Smooth muscle cell (in vitro differentiated cells): ENCODE results near the gene CYP26B1. TPM values are rescaled to one million over a fixed set of nuclear protein-coding genes. Genes with fewer than 3 reads are reported as not detected.

Experiments used
- DNase-seq: peaks from one replicate; lab custom pipeline; 2025; ENCODE audit not compliant: unreplicated experiment; lab: John Stamatoyannopoulos, UW
- H2AFZ ChIP-seq: fragments of 200-600 bp; sonication (generic); 2 replicates; pipeline ENCODE4 v1.6.0; 2016; ENCODE audit warnings: antibody characterized with exemption, low read depth, mild to moderate bottlenecking
- H3F3A ChIP-seq: fragments of 200-600 bp; sonication (generic); 2 replicates; pipeline ENCODE4 v1.6.0; 2017; ENCODE audit warnings: antibody characterized with exemption, low read depth
- H3K27ac ChIP-seq: fragments of 200-600 bp; sonication (generic); 2 replicates; pipeline ENCODE4 v1.5.1; 2016; ENCODE audit warnings: low read depth, mild to moderate bottlenecking
- H3K27me3 ChIP-seq: fragments of 200-600 bp; sonication (generic); 2 replicates; pipeline ENCODE4 v1.6.1; 2016; ENCODE audit warnings: low read depth, mild to moderate bottlenecking
- H3K36me3 ChIP-seq: fragments of 200-600 bp; sonication (generic); 2 replicates; pipeline ENCODE4 v1.5.1; 2016; ENCODE audit warnings: low read depth
- H3K4me1 ChIP-seq: fragments of 200-600 bp; sonication (generic); 2 replicates; pipeline ENCODE4 v1.5.1; 2016; ENCODE audit warnings: low read depth
- H3K4me2 ChIP-seq: fragments of 200-600 bp; sonication (generic); 2 replicates; pipeline ENCODE4 v1.6.0; 2016; ENCODE audit warnings: mild to moderate bottlenecking
- H3K4me3 ChIP-seq: fragments of 200-600 bp; sonication (generic); 2 replicates; pipeline ENCODE4 v1.5.1; 2016; ENCODE audit warnings: mild to moderate bottlenecking
- H3K79me2 ChIP-seq: fragments of 200-600 bp; sonication (generic); 2 replicates; pipeline ENCODE4 v1.6.0; 2016; ENCODE audit warnings: low read depth, mild to moderate bottlenecking
- H3K9ac ChIP-seq: fragments of 200-600 bp; sonication (generic); 2 replicates; pipeline ENCODE4 v1.6.0; 2016; ENCODE audit warnings: low read depth
- H3K9me3 ChIP-seq: fragments of 200-600 bp; sonication (generic); replicated peaks from 2 replicates; pipeline ENCODE4 v1.5.1; 2016; ENCODE audit warnings: low read depth
- H4K20me1 ChIP-seq: fragments of 200-600 bp; sonication (generic); 2 replicates; pipeline ENCODE4 v1.6.0; 2016; ENCODE audit warnings: low read depth
- WGBS: methylation state at CpG from one replicate; pipeline ENCODE4 v1.1.7; 2016; ENCODE audit warnings: low lambda C conversion rate; 5-methylcytosine and 5-hydroxymethylcytosine counted together
- polyA plus RNA-seq: library from polyadenylated mRNA; unstranded; fragments of >200 nt; fragmentation: Nextera tagmentation; extraction: Ambion mirVana; gene quantifications from 2 replicates; pipeline ENCODE4 v1.2.1, GENCODE V29; 2016
- total RNA-seq: library from RNA; depleted of rRNA; stranded (reverse); fragments of >200 nt; gene quantifications from 2 replicates; pipeline ENCODE4 v1.2.3, GENCODE V29; 2014
- TF ChIP-seq, protein P1 (sequence below): fragments of 200-600 bp; sonication (generic); IDR thresholded peaks from 2 replicates; pipeline ENCODE4 v1.5.1; 2017; ENCODE audit warnings: borderline replicate concordance, mild to moderate bottlenecking, antibody characterized with exemption; ENCODE audit not compliant: insufficient read depth, poor library complexity, severe bottlenecking

CYP26B1 gene
- total and polyA plus RNA-seq, 2 experiments from 2014 or later, result 0.48 to 1.1 TPM

DNA sequence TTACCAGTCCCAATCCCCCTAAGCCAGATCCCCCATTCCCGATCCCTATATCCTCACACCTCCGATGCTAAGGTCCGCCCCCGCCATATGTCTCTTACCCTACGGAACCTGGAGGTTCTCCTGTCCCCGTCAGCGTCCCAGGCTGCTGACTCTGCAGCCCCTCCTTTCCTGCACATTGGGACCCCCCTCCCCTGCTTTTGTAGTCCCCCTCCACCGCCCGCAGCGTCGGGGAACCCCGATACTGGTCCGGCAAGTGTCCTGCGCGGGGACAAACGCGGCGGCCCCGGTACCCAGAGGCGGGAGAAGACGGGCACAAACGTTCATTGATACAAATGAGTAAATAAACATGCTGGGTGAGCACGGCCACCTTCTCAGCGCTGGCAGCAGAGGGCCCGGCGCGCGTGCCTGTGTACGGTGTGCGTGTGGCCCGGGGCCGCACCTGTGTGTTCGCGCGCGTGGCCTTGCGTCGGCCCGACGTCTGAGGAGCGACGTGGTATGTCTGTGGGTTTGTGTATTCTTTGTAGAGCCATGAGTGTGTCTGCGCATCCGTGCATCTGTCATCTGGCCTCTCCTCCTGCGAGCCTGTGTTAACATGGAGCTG is 2.0 kb upstream of the CYP26B1 start:
- Histone ChIP-seq H3K9ac (no peak overlapping the region), H3K27me3 (peaks cover 73% of the 10 kb centered on the region)
- 7% methylated on average over 45 of the region's 45 CpGs for WGBS

DNA sequence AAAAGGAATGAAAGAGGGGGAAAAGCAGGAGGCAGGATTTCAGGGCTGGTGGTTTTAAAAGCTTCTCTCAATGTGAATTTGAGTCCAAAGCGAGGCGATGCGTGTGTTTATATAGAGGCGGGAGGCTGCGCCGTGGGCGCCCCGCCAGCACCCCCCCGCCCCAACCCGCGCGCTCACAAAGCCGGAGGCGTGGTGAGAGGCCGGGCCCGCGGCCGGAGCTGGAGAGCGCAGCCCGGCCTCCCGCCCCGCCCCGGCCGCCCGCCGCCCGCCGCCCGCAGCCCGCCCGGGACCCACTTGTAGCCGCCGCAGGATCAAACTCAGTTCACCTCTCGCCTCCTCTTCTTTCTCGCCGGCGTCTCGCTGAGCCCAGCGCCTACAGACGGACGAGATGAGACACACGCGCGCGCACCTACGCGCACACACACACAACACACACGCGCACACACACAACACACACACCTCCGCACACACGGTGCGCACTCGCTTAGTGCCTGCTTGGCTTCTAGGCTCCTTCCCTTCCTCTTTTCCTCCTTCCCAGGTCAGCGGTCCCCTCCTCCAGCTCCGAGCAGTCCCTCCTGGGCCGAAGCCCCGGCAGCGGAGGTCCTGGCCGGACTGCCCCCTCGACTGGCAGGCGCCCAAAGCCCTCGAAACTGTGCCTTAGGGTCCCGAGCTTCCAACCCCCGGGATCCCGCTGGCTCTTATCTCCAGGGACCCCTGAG is 1.3 kb upstream of the CYP26B1 start:
- Histone ChIP-seq H3K9ac (no peak overlapping the region), H3K27ac (no peak overlapping the region), H3K27me3 (peaks cover 79% of the 10 kb centered on the region)

More for the DNA sequence above, 2.0 kb upstream of the CYP26B1 start:
- Histone ChIP-seq H3F3A (no peaks in the 10 kb centered on the region), H3K9me3 (no peaks in the 10 kb centered on the region), H4K20me1 (no peaks in the 10 kb centered on the region), H3K4me2 (peak overlapping the region; percentile 91), H3K36me3 (no peaks in the 10 kb centered on the region), H3K27ac (no peak overlapping the region), H3K4me1 (peaks cover 42% of the 10 kb centered on the region), H3K4me3 (peak overlapping the region; percentile 54), H2AFZ (no peak overlapping the region), H3K79me2 (no peaks in the 10 kb centered on the region)
- DNase-seq, result no peak
- TF ChIP-seq, protein P1, sequence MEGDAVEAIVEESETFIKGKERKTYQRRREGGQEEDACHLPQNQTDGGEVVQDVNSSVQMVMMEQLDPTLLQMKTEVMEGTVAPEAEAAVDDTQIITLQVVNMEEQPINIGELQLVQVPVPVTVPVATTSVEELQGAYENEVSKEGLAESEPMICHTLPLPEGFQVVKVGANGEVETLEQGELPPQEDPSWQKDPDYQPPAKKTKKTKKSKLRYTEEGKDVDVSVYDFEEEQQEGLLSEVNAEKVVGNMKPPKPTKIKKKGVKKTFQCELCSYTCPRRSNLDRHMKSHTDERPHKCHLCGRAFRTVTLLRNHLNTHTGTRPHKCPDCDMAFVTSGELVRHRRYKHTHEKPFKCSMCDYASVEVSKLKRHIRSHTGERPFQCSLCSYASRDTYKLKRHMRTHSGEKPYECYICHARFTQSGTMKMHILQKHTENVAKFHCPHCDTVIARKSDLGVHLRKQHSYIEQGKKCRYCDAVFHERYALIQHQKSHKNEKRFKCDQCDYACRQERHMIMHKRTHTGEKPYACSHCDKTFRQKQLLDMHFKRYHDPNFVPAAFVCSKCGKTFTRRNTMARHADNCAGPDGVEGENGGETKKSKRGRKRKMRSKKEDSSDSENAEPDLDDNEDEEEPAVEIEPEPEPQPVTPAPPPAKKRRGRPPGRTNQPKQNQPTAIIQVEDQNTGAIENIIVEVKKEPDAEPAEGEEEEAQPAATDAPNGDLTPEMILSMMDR, result no peak

DNA sequence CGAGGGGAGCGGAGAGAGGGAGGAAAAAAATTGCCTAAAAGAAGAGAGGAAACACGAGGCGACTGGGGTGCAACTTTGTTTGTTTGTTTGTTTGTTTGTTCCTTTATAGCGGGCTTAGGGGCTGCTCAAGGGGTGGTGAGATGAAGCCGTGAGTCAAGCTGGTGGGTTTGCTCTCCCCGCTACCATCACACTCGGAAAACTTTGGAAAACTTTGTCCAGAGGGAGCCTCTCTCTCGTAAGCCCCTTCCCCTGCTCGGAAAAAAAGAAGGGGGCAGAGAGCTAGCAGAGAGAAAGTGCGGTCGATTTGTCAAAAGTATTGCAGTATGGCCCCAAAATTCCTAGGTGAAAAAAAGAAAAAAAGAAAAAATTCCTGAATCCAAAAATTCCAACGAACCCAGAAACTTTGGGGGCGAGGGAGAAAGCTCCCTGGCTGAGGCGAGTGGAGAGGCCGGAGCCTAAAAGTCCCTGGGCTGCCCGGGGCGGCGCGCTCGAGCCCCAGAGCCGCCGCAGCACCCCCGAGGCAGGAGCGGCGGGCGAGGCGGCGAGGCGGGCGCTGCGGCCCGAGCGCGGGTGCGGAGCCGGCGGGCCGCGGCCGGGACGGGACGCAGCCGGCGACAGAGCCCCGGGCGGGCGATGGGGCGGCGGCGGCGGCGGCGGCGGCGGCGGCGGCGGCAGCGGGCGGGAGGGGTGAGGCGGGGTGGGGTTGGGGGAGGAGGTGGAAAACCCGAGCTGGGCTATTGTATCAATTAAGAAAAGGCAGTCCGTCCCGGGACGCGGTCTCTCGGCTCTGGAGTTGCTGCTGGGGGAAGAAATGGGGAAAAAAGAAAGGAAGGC is 558 bp upstream of the CYP26B1 start:
- Histone ChIP-seq H2AFZ (no peak overlapping the region), H3K4me3 (peak overlapping the region; percentile 54), H3K9me3 (no peaks in the 10 kb centered on the region), H3F3A (no peaks in the 10 kb centered on the region), H3K9ac (no peak overlapping the region), H3K4me1 (peaks cover 53% of the 10 kb centered on the region), H4K20me1 (no peaks in the 10 kb centered on the region), H3K27me3 (peaks cover 85% of the 10 kb centered on the region), H3K79me2 (no peaks in the 10 kb centered on the region), H3K4me2 (peak overlapping the region; percentile 91), H3K36me3 (no peaks in the 10 kb centered on the region), H3K27ac (no peak overlapping the region)
- DNase-seq, result no peak
- WGBS, result 2% methylated on average over 64 of the region's 68 CpGs
- TF ChIP-seq, protein P1, result no peak

More for the DNA sequence above, 1.3 kb upstream of the CYP26B1 start:
- H3K79me2 ChIP-seq, result no peaks in the 10 kb centered on the region
- no peaks in the 10 kb centered on the region for H3F3A ChIP-seq
- no peaks in the 10 kb centered on the region for H3K36me3 ChIP-seq
- no peak for DNase-seq
- TF ChIP-seq, protein P1, result no peak
- H3K4me3 ChIP-seq, result peak overlapping the region; percentile 54
- H4K20me1 ChIP-seq, result no peaks in the 10 kb centered on the region
- peak overlapping the region; percentile 91 for H3K4me2 ChIP-seq
- H3K4me1 ChIP-seq, result peaks cover 46% of the 10 kb centered on the region
- H3K9me3 ChIP-seq, result no peaks in the 10 kb centered on the region
- 3% methylated on average over 37 of the region's 65 CpGs for WGBS
- H2AFZ ChIP-seq, result no peak overlapping the region
